GM12878 (cell line): Measurements from ENCODE around the gene DDX54. TPM values are rescaled to one million over a fixed set of nuclear protein-coding genes. Genes with fewer than 3 reads are reported as not detected.

Source experiments
- ATAC-seq: fragments of 200-7000 bp; cut with Tn5 transposase; 3 replicates; pipeline ENCODE4 v1.9.1; 2020; ENCODE audit warnings: mild to moderate bottlenecking, moderate library complexity
- BruUV-seq: library from RNA; stranded (reverse); fragments of 400-500 nt; replicated peaks from 2 replicates; lab custom pipeline; 2021; lab: Mats Ljungman, UMichigan
- CTCF ChIA-PET: fragments of 300-600 bp; sonication (Branson Sonifier 250); formaldehyde crosslinking; extraction: SDS; loops from one replicate; lab custom pipeline; 2021; ENCODE audit warnings: inconsistent platforms; lab: Yijun Ruan, JAX
- POLR2A ChIA-PET: fragments of 350-600 bp; formaldehyde crosslinking; extraction: SDS; loops from one replicate; lab custom pipeline; 2021; ENCODE audit warnings: inconsistent platforms; lab: Charles Lee
- RAD21 ChIA-PET: fragments of 300-600 bp; sonication (Branson Sonifier 250); formaldehyde crosslinking; loops from one replicate; lab custom pipeline; 2023; ENCODE audit warnings: antibody characterized with exemption; ENCODE audit not compliant: unreplicated experiment; lab: Charles Lee
- SMC1A ChIA-PET: fragments of 300-600 bp; sonication (Branson Sonifier 250); formaldehyde crosslinking; loops from one replicate; lab custom pipeline; 2023; ENCODE audit not compliant: unreplicated experiment, uncharacterized antibody; lab: Charles Lee
- DNase-seq: peaks from one replicate; pipeline ENCODE4 v3.0.0-alpha.2; 2011; ENCODE audit warnings: low read depth, low spot score
- FAIRE-seq: peaks from 3 replicates; lab custom pipeline; 2011; peaks lifted over from hg19 to GRCh38; lab: Jason Lieb, UNC
- H2AFZ ChIP-seq: 2 replicates; pipeline ENCODE4 v1.6.0; 2011; ENCODE audit warnings: low read depth, low read length, control low read depth; ENCODE audit not compliant: control insufficient read depth
- H3K27ac ChIP-seq: 2 replicates; pipeline ENCODE4 v1.5.1; 2011; ENCODE audit warnings: control low read depth; ENCODE audit not compliant: control insufficient read depth, insufficient read depth
- H3K27me3 ChIP-seq, 2 experiments: replicated peaks in 1 of 2; 2 replicates each; pipeline versions ENCODE4 v1.6.0 to v1.6.1; 2011; ENCODE audit warnings: low read length in 1 of 2; ENCODE audit not compliant: control insufficient read depth in 2 of 2, insufficient read depth in 2 of 2
- H3K36me3 ChIP-seq, 2 experiments: 2 replicates each; pipeline ENCODE4 v1.5.1; 2011; ENCODE audit warnings: low read length in 1 of 2; ENCODE audit not compliant: control insufficient read depth in 2 of 2, insufficient read depth in 2 of 2
- H3K4me1 ChIP-seq: 2 replicates; pipeline ENCODE4 v1.6.1; 2011; ENCODE audit warnings: mild to moderate bottlenecking, low read length, moderate library complexity, mixed read lengths; ENCODE audit not compliant: control insufficient read depth, insufficient read depth
- H3K4me2 ChIP-seq: 2 replicates; pipeline ENCODE4 v1.6.0; 2011; ENCODE audit warnings: control low read depth; ENCODE audit not compliant: control insufficient read depth, insufficient read depth
- H3K4me3 ChIP-seq: fragments of 200-600 bp; sonication (generic); 2 replicates; pipeline ENCODE4 v1.5.1; 2016
- H3K79me2 ChIP-seq: 2 replicates; pipeline ENCODE4 v1.6.0; 2011; ENCODE audit warnings: low read length; ENCODE audit not compliant: control insufficient read depth, insufficient read depth
- H3K9ac ChIP-seq: 2 replicates; pipeline ENCODE4 v1.8.0; 2011; ENCODE audit warnings: low read length, control low read depth, mixed read lengths; ENCODE audit not compliant: control insufficient read depth, insufficient read depth
- H3K9me3 ChIP-seq: replicated peaks from 3 replicates; pipeline ENCODE4 v1.5.1; 2011; ENCODE audit warnings: mild to moderate bottlenecking, low read length; ENCODE audit not compliant: control insufficient read depth, insufficient read depth
- H4K20me1 ChIP-seq: 2 replicates; pipeline ENCODE4 v1.6.0; 2011; ENCODE audit not compliant: control insufficient read depth, insufficient read depth
- ASH2L ChIP-seq: fragments of 300-600, 200-600 bp; sonication (generic); IDR thresholded peaks from 2 replicates; pipeline ENCODE4 v1.6.1; 2017; ENCODE audit warnings: low read depth, mild to moderate bottlenecking, borderline replicate concordance
- BRCA1 ChIP-seq: IDR thresholded peaks from 2 replicates; pipeline ENCODE4 v1.6.1; 2011; ENCODE audit warnings: low read depth, low read length, improper control_type of control experiment
- CREM ChIP-seq: IDR thresholded peaks from 2 replicates; pipeline ENCODE4 v1.6.1; 2014; ENCODE audit warnings: antibody characterized with exemption, low read depth
- E2F4 ChIP-seq: IDR thresholded peaks from 2 replicates; pipeline ENCODE4 v1.6.1; 2012; ENCODE audit warnings: low read depth, low read length, improper control_type of control experiment
- EGR1 ChIP-seq, 2 experiments: IDR thresholded peaks; 1 replicate in 1 of 2; 2 replicates in 1 of 2; pipeline ENCODE4 v1.6.1; 2011 to 2012; ENCODE audit warnings: low read depth in 2 of 2, low read length in 2 of 2, borderline replicate concordance in 1 of 2, mild to moderate bottlenecking in 1 of 2, moderate library complexity in 1 of 2
- HDAC6 ChIP-seq: fragments of 200-600 bp; sonication (generic); IDR thresholded peaks from one replicate; pipeline ENCODE4 v1.8.0; 2017; ENCODE audit warnings: antibody characterized with exemption; ENCODE audit not compliant: unreplicated experiment
- HDGF ChIP-seq: fragments of 450-650 bp; IDR thresholded peaks from 2 replicates; pipeline ENCODE4 v1.6.1; 2016; ENCODE audit warnings: antibody characterized with exemption
- KDM1A ChIP-seq: fragments of 200-600 bp; sonication (generic); IDR thresholded peaks from 2 replicates; pipeline ENCODE4 v1.6.1; 2016; ENCODE audit warnings: borderline replicate concordance
- MXI1 ChIP-seq: fragments of 150-350 bp; IDR thresholded peaks from 2 replicates; pipeline ENCODE4 v1.6.1; 2011; ENCODE audit warnings: low read depth, mild to moderate bottlenecking, inconsistent platforms, low read length, improper control_type of control experiment
- MYB ChIP-seq: fragments of 150-350 bp; IDR thresholded peaks from 2 replicates; pipeline ENCODE4 v1.6.1; 2014; ENCODE audit warnings: mild to moderate bottlenecking, low read depth, low read length, borderline replicate concordance
- MYC ChIP-seq: IDR thresholded peaks from 2 replicates; pipeline ENCODE4 v1.6.1; 2011; ENCODE audit warnings: mild to moderate bottlenecking, low read length, moderate library complexity, inconsistent platforms; ENCODE audit not compliant: insufficient read depth, insufficient replicate concordance, insufficient read length, severe bottlenecking
- NFXL1 ChIP-seq: fragments of 450-650 bp; IDR thresholded peaks from 2 replicates; pipeline ENCODE4 v1.6.1; 2017; ENCODE audit warnings: antibody characterized with exemption, mild to moderate bottlenecking, borderline replicate concordance
- NR2F1 ChIP-seq: fragments of 450-650 bp; conservative IDR thresholded peaks from 2 replicates; pipeline ENCODE4 v1.6.1; 2017; ENCODE audit warnings: mild to moderate bottlenecking
- SMAD1 ChIP-seq: fragments of 450-650 bp; IDR thresholded peaks from 2 replicates; pipeline ENCODE4 v1.6.1; 2018; ENCODE audit warnings: mild to moderate bottlenecking, low read depth; ENCODE audit not compliant: partially characterized antibody
- YBX1 ChIP-seq: fragments of 450-650 bp; IDR thresholded peaks from 2 replicates; pipeline ENCODE4 v1.6.1; 2016; ENCODE audit warnings: antibody characterized with exemption
- YY1 ChIP-seq: IDR thresholded peaks from 2 replicates; pipeline ENCODE4 v1.6.1; 2011; ENCODE audit warnings: low read depth, mild to moderate bottlenecking, low read length
- ZZZ3 ChIP-seq: IDR thresholded peaks from 2 replicates; pipeline ENCODE4 v1.6.1; 2011; ENCODE audit warnings: low read depth; ENCODE audit not compliant: control insufficient read depth, insufficient read length
- WGBS: methylation state at CpG from one replicate; pipeline ENCODE4 v1.1.6; 2016; ENCODE audit warnings: low lambda C conversion rate; ENCODE audit not compliant: insufficient replicate concordance, insufficient coverage; ENCODE audit errors: missing lambda C conversion rate; 5-methylcytosine and 5-hydroxymethylcytosine counted together
- in situ Hi-C: fragments of 300-500 bp; cut with MboI; formaldehyde crosslinking; loops from 9 replicates; pipeline ENCODE4 v1.14.3; 2018; ENCODE audit warnings: mixed read lengths
- intact Hi-C: fragments of 100-400 bp; cut with micrococcal nuclease; formaldehyde crosslinking; loops from one replicate; pipeline ENCODE4 v1.14.2; 2022; ENCODE audit not compliant: unreplicated experiment
- polyA plus RNA-seq, 11 experiments: library from polyadenylated mRNA; depleted of rRNA in 4 of 11; unstranded in 6 of 11; stranded (reverse) in 5 of 11; fragments of >200 nt; fragmentation: Nextera tagmentation in 4 of 11; fragmentation: Illumina TruSeq in 1 of 11; extraction: Ambion mirVana in 4 of 11; extraction: Trizol in 1 of 11; gene quantifications; 1 replicate in 1 of 11; 2 replicates in 10 of 11; pipeline versions ENCODE4 v1.2.1 to v1.2.3, GENCODE V29; 2011 to 2016; ENCODE audit warnings: inconsistent platforms in 2 of 11, missing spikeins in 2 of 11, low read depth in 1 of 11
- total RNA-seq, 4 experiments: library from RNA; depleted of rRNA in 3 of 4; stranded (reverse); fragments of >200 nt in 3 of 4; fragmentation: Illumina TruSeq in 1 of 4; extraction: Trizol in 1 of 4; gene quantifications; 2 replicates each; pipeline versions ENCODE4 v1.2.1 to v1.2.3, GENCODE V29; 2013 to 2021
- TF ChIP-seq, protein P1 (sequence below): IDR thresholded peaks from 2 replicates; pipeline ENCODE4 v1.6.1; 2012; ENCODE audit warnings: low read length, inconsistent platforms
- TF ChIP-seq, protein P2 (sequence below): fragments of 450-650 bp; formaldehyde crosslinking; IDR thresholded peaks from 2 replicates; pipeline ENCODE4 v1.4.0; 2020; ENCODE audit warnings: mild to moderate bottlenecking, moderate library complexity

The DDX54 gene
- total and polyA plus RNA-seq, 10 of the 15 experiments (the other 5 are each of a cell fraction or from before 2014, with no cell fraction given), result 1.9 to 115 (median 56.3) TPM

GRCh38 chr12:113109360-113109759 is 75.9 kb downstream of the DDX54 start (continued):
- TF ChIP-seq EGR1 (IDR thresholded peaks at IDR 0.05; ENCODE audit: borderline replicate concordance in 1 of 2, low read depth in 2 of 2, low read length in 2 of 2) (no peak), NFXL1 (no peak), NR2F1 (no peak)

GRCh38 chr12:113108308-113108707 is 77.0 kb downstream of the DDX54 start:
- intact Hi-C loops, result loop anchor here (5.0 kb wide), 1 partner anchor 44 kb away; no protein-coding TSS in a partner anchor
- TF ChIP-seq, protein P1, sequence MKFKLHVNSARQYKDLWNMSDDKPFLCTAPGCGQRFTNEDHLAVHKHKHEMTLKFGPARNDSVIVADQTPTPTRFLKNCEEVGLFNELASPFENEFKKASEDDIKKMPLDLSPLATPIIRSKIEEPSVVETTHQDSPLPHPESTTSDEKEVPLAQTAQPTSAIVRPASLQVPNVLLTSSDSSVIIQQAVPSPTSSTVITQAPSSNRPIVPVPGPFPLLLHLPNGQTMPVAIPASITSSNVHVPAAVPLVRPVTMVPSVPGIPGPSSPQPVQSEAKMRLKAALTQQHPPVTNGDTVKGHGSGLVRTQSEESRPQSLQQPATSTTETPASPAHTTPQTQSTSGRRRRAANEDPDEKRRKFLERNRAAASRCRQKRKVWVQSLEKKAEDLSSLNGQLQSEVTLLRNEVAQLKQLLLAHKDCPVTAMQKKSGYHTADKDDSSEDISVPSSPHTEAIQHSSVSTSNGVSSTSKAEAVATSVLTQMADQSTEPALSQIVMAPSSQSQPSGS, result no peak
- TF ChIP-seq E2F4 (no peak), SMAD1 (no peak), CREM (no peak), ASH2L (no peak), YY1 (no peak), MYC (no peak), MYB (no peak), ZZZ3 (no peak), HDAC6 (no peak), BRCA1 (no peak), KDM1A (no peak), YBX1 (no peak), HDGF (no peak), MXI1 (no peak)
- TF ChIP-seq, protein P2, sequence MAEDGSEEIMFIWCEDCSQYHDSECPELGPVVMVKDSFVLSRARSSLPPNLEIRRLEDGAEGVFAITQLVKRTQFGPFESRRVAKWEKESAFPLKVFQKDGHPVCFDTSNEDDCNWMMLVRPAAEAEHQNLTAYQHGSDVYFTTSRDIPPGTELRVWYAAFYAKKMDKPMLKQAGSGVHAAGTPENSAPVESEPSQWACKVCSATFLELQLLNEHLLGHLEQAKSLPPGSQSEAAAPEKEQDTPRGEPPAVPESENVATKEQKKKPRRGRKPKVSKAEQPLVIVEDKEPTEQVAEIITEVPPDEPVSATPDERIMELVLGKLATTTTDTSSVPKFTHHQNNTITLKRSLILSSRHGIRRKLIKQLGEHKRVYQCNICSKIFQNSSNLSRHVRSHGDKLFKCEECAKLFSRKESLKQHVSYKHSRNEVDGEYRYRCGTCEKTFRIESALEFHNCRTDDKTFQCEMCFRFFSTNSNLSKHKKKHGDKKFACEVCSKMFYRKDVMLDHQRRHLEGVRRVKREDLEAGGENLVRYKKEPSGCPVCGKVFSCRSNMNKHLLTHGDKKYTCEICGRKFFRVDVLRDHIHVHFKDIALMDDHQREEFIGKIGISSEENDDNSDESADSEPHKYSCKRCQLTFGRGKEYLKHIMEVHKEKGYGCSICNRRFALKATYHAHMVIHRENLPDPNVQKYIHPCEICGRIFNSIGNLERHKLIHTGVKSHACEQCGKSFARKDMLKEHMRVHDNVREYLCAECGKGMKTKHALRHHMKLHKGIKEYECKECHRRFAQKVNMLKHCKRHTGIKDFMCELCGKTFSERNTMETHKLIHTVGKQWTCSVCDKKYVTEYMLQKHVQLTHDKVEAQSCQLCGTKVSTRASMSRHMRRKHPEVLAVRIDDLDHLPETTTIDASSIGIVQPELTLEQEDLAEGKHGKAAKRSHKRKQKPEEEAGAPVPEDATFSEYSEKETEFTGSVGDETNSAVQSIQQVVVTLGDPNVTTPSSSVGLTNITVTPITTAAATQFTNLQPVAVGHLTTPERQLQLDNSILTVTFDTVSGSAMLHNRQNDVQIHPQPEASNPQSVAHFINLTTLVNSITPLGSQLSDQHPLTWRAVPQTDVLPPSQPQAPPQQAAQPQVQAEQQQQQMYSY, result no peak

More at GRCh38 chr12:113108308-113108707, 77.0 kb downstream of the DDX54 start:
- POLR2A ChIA-PET, result no interaction called here
- no peaks in the 10 kb centered on the region for H3K36me3 ChIP-seq
- no peak overlapping the region for H3K27ac ChIP-seq
- RAD21 ChIA-PET, result no interaction called here
- DNase-seq, result no peak
- no peaks in the 10 kb centered on the region; a peak in 1 of 4 replicates for H3K27me3 ChIP-seq
- no peaks in the 10 kb centered on the region for H3K9me3 ChIP-seq
- in situ Hi-C loops, result no loop called here
- BruUV-seq, result no TSS peak
- no peaks in the 10 kb centered on the region for H4K20me1 ChIP-seq
- peaks cover 5% of the 10 kb centered on the region; the same call in 1 of the 2 replicates for H3K4me1 ChIP-seq
- no peak overlapping the region for H3K4me2 ChIP-seq
- FAIRE-seq, result no peak
- ATAC-seq, result no peak
- no peak overlapping the region for H3K4me3 ChIP-seq
- CTCF ChIA-PET, result no interaction called here
- WGBS, result 72% methylated on average over 4 of the region's 4 CpGs
- no peaks in the 10 kb centered on the region for H3K79me2 ChIP-seq
- SMC1A ChIA-PET, result interaction anchor here (2.2 kb wide), 1 partner anchor 65 kb away, joined by 6 read pairs; no protein-coding TSS in a partner anchor
- no peak overlapping the region for H2AFZ ChIP-seq
- no peak overlapping the region for H3K9ac ChIP-seq
